Islet of Langerhans (tissue), 1 donor: ENCODE measurements around the gene PGM1.

ENCODE experiments used
- FAIRE-seq: peaks from one replicate; lab custom pipeline; 2011; peaks lifted over from hg19 to GRCh38; lab: Jason Lieb, UNC

Gene PGM1

DNA sequence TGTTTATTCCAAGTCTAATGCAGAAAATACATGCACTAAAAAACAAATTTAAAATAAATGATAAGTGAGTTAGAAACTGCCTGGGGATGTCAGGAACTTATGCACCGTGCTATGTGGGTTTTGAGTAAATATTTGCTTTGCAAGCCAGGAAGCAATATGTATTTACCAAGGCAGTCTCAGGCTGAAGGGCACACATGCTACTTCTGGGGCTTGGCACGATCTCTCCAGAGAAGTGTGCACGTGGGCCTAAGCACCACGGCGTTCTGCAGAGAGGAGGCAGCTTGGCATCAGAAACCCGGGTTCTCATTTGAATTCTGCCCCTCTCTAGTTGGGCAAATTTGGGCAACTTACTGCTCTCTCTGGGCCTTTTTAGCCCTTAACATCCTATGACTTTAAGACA, 108.0 kb downstream of the PGM1 start:
- peak; percentile 87 for FAIRE-seq

DNA sequence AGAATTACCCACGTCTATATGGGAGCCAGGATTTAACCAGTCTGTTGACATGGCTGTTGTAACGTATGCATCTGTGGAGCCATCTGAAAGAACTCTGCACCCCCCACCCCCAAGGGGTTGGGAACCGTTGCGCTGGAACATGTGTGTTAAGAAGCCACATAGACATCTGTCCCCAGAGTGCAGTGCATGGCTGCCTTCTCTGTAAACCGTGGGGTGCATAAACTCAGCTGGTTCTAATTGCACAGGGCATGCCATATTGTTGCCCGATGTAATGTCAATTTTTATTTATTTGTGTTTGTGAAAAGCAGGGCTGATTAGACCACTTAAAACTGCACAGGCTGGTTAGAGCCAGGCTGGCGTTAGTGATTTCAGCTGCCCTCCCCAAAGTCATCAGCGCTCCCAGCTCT, 110.5 kb downstream of the PGM1 start:
- no peak for FAIRE-seq

DNA sequence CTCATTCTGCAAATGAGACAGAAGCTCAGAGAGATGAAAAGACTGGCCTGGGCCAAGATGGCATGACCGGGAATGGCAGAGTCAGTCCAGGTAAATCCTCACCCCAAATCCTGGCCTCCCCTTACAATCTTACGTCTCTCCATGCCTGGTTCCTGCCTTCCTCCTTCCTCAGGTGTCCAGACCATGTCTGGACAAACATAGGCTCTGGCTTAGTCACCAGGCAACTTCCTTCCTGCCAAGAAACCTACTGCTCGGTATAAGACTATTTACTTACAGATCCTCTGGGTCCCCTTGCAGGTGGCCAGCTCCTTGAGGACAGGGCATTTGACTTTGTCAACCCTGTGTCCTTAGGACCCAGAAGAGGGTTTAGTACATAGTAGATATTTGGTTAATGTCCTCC, 111.2 kb downstream of the PGM1 start:
- no peak for FAIRE-seq

DNA sequence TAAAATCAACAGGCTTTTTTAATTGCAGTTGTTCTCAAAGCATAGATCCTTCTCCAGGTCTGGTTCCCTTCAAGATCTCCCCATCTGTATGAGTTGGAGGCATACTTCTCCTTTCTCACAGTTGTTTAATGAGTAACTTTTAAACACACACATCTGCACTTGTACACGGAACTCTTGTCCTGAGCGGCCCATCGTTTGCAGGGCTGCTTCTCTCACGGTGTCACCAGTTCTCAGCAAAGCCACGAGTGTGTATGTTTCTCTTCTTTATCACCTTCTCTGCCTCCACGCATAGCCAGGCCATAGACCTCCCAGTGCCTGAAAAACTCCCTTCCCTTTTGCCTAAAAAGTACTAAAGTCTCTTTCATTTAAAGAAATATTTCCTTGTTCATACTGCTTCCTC, 111.9 kb downstream of the PGM1 start:
- FAIRE-seq: no peak

DNA sequence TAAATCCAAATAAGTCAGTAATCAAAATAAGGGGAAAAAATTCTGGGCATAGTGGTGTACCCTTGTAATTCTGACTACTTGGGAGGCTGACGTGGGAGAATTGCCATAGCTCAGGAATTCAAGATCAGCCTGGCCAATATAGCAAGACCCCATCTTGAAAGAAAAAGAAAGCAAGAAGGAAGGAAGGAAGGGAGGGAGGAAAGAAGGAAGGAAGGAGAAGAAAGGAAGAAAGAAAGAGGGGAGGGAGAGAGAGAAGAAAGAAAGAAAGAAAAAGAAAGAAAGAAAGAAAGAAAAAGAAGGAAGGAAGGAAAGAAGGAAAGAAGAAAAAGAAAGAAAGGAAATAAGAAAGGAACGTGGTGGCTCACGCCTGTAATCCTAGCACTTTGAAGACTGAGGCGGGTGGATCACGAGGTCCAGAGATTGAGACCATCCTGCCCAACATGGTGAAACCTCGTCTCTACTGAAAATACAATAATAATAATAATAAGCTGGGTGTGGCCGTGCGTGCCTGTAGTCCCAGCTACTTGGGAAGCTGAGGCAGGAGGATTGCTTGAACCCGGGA, 116.1 kb downstream of the PGM1 start:
- no peak for FAIRE-seq
